Mammary epithelial cell (primary cell): ENCODE measurements around the gene ALDH8A1.

Experiments used
- CTCF ChIP-seq, 2 donors: IDR thresholded peaks in 1 of 2; conservative IDR thresholded peaks in 1 of 2; 2 replicates each; pipeline ENCODE4 v1.5.1; 2011 to 2012; ENCODE audit warnings: inconsistent platforms in 2 of 2, low read length in 2 of 2, mild to moderate bottlenecking in 2 of 2, control low read depth in 1 of 2, low read depth in 1 of 2; ENCODE audit not compliant: insufficient read depth in 1 of 2; ENCODE audit errors: extremely low read depth in 1 of 2
- EZH2 ChIP-seq: IDR thresholded peaks from 2 replicates; pipeline ENCODE4 v1.6.1; 2012; ENCODE audit warnings: low read length, inconsistent platforms, borderline replicate concordance

- no peak for TF ChIP-seq CTCF (conservative IDR thresholded peaks at IDR 0.05 in 1 of 2, IDR thresholded peaks at IDR 0.05 in 1 of 2; ENCODE audit: extremely low read depth in 1 of 2, insufficient read depth in 1 of 2, low read depth in 1 of 2, low read length in 2 of 2)
- no peak for TF ChIP-seq EZH2
Measured at GRCh38 chr6:134949927-134950326, at the start of gene ALDH8A1.
